ENCODE measurements around the gene CREB3L4.

GRCh38 chr1:153985341-153985912 lies 17.7 kb downstream of the CREB3L4 start:
- TF ChIP-seq CTCF (IDR thresholded peaks at IDR 0.05) (no peak), POLR2A (IDR thresholded peaks at IDR 0.05) (no peak)

Data from thyroid gland (tissue), 4 donors.